HG03354 (cell line): ENCODE data around the gene MLST8.
A peak's percentile ranks its signal among the peaks of the same experiment; 100 is the strongest.

Source experiments
- ATAC-seq: cut with Tn5 transposase; IDR thresholded peaks from one replicate; pipeline ENCODE4 v1.9.1; 2021; ENCODE audit warnings: mild to moderate bottlenecking; ENCODE audit not compliant: unreplicated experiment, poor library complexity, severe bottlenecking

The MLST8 gene

DNA sequence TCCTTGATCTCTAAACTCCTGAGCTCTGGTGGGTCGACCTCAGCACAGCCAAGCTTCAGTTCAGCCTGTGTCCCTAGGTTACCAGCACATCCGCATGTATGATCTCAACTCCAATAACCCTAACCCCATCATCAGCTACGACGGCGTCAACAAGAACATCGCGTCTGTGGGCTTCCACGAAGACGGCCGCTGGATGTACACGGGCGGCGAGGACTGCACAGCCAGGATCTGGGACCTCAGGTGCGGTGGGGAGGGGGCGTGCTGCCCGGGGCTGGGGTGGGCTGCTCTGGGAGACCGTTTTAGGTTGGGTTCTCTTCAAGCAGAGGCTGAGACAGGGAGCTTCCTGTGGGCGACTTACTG is 1.1 kb downstream of the MLST8 start:
- ATAC-seq, result no peak

- no peak for ATAC-seq
These were observed 1.7 kb downstream of the MLST8 start for GRCh38 chr16:2206780-2207433.

DNA sequence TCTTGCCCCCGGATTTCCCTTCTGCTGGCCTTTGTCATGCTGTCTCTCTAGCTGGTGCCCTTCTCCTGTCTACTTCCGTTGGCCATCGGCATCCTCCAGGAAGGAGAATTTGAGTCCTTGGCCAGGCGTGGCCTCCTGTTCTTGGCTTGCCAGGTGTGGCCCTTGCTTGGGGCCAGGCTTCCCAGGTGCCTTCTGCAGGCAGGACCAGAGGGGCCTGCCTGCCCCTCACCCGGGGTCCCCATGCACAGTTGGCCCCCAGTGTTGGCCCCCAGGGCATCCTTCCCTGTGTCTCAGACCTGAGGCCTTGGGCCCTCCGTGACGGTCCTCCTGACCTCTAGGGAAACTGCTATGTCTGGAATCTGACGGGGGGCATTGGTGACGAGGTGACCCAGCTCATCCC is 2.6 kb downstream of the MLST8 start:
- ATAC-seq, result no peak

- ATAC-seq, result no peak
These were observed 3.1 kb downstream of the MLST8 start for GRCh38 chr16:2208308-2208707.

- no peak for ATAC-seq
These were observed 3.5 kb downstream of the MLST8 start for GRCh38 chr16:2208772-2209171.

GRCh38 chr16:2209258-2210008 is 4.2 kb downstream of the MLST8 start:
- no peak for ATAC-seq

DNA sequence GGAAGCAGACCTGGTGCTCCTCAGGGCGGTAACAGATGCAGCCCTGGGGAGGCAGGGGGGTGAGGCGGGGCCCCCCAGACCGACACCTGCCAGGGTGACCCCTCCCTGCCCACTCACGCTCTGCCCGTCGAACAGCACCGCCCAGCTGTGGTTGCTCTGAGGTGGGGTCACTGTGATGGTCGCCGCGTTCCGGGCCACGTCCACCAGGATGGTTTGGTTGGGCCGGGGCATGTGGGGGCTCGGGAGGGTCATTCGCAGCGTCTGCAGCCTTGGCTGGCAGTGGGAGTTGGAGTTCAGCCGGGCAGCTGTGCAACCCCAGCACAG is 4.7 kb downstream of the MLST8 start:
- ATAC-seq, result no peak

DNA sequence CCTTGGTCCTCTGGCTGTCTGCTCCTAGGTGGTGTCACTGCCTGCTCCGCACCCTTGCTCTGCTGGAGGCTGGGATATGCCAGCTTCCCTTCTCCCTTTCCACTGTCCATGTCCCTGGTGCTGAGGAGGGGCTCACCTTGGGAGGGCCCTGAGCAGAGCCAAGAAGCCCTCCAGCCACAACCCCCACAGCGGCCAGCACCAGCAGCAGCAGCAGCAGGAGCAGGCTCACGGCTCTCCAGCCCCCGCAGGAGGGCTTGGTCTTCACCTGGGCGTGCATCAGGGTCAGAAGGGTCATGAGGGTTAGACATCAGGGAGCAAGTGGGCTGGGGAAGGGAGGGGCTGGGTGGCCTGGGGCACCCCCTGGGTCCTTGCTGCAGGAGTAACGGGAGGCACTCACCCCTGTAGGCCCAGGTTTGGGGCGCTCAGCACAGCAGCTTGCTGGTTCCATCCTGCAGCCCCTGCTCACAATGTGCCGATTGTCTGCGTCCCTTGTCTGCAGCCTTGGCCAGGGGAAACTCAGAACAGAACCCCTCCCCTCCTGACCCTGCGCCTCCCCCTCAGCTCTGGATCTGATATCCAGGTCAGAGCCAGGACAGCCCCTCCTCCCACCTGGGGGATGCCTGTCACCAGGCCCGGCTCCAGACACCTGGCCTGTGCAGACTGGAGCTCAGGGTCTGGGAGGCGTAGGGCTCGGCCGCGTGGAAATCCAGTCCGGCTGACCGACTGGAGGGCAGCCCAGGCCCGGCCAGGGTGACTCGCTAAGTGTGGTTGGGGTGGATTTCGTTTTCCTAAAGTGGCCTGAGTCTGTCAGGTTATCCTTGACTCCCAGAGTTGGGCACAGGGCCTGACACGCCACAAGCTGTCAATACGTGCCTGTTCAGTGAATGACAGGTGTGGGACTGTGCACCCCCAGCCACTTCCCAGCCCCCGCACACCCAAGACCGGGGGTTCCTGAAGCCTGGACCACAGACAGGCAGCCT is 5.4 kb downstream of the MLST8 start, which contains the start of gene BRICD5:
Gene BRICD5, minus strand, starts transcription at position 478 of the 980 bp plus-strand sequence. Its CDS starts 30 bp downstream, at position 448.
- ATAC-seq, result no peak

GRCh38 chr16:2211923-2212347 is 6.7 kb downstream of the MLST8 start:
- ATAC-seq, result no peak

GRCh38 chr16:2212362-2213324 is 7.4 kb downstream of the MLST8 start:
- ATAC-seq, result no peak

DNA sequence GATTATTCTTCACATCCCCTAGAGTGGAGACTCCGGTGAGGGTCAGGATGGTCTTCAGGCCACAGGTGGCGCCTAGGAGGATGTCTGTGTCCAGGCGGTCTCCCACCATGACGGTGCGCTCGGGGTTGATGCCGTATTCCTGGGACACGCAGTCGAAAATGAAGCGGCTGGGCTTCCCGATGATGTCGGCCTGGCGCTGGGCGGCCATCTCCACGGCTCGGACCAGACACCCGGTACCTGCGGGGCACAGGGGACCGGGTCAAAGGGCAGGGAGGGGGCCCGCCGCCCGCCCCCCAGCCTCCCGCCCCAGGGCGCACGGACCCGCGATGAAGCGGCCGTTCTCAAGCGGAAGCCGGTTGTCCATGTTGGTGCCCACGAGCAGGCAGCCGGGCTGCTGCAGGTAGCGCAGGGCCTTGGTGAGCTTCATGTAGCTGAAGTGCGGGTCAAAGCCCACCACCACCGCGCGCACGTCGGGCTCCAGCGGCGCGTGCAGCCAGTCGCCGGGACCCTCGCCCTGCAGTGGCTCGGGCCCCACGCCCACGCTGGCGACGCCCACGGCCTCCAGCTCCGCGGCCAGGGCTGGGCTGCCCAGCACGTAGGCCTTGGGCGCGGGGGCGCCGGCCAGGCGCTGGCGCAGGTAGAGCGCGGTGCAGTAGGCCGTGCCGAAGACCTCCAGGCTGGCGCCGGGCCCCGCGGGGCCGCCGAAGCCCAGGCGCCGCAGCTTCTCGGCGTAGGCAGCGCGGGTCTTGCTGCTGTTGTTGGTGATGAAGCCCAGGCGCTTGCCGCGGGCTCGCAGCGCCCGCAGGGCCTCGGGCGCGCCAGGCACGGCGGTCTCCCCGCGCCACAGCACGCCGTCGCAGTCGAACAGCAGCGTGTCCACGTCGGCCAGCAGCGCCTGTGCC is 8.8 kb downstream of the MLST8 start:
- peak; percentile 15 for ATAC-seq

DNA sequence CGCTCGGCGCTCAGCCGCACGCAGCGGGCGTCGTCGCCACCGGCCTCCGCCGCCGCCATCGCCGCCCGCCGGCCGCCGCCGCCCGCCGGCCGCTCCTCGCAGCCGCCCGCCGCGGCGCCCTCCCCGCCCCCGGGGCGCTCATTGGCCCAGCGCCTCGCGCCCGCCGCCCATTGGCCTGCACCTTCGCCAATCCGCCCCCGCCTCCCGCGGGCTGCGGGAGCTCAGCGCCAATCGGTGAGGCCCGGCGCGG is 9.4 kb downstream of the MLST8 start, which contains the start of gene PGP:
Gene PGP, minus strand, starts transcription at position 122 of the 250 bp plus-strand sequence. Its CDS starts 63 bp downstream, at position 59.
- ATAC-seq, result peak; percentile 84

GRCh38 chr16:2216330-2216729 is 11.1 kb downstream of the MLST8 start:
- no peak for ATAC-seq

- peak; percentile 88 for ATAC-seq
These were observed 18.1 kb downstream of the MLST8 start, which contains the start of gene E4F1 for GRCh38 chr16:2223221-2223941. E4F1 (plus strand) TSS chr16:2223591; CDS start chr16:2223614, 23 bp downstream.

DNA sequence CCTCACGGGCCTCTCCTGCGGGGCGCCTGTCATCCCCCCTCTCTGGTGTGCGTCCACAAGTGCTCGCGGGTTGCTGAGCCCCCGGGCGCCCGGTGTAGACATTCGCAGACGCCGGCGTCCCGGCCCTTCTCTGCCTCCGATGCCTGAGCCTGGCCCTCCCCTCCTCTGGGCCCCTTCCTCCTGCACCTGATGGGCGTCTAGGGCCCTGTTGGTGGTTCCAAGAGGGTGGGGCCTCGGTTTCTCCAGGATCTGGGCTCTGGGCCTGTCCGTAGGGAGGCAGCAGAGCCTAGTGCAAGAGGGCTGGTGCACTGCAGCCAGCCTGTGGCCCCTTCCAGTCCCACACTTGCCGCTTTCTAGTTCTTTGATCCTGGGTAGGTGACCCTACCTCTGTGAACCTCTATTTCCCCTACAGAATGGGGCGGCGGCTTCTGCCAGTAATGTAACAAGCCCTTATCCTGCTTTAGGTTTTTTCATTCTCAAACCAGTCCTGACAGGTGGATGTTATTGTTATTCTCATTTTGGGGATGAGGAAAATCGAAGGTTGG is 18.8 kb downstream of the MLST8 start:
- peak; percentile 17 for ATAC-seq

- ATAC-seq, result no peak
These were observed 21.1 kb downstream of the MLST8 start for GRCh38 chr16:2226245-2226793.

GRCh38 chr16:2226918-2227317 is 21.7 kb downstream of the MLST8 start:
- ATAC-seq, result no peak
